BE2C (cell line): ENCODE measurements around the gene CDKN3.
A peak's percentile ranks its signal among the peaks of the same experiment; 100 is the strongest.

Experiments used
- DNase-seq: peaks from one replicate; pipeline ENCODE4 v3.0.0-alpha.2; 2020
- H3K27me3 ChIP-seq: fragments of 250-450 bp; sonication (Bioruptor Pico); 2 replicates; pipeline ENCODE4 v1.5.1; 2020; ENCODE audit warnings: mild to moderate bottlenecking
- H3K36me3 ChIP-seq: fragments of 250-450 bp; sonication (Bioruptor Pico); 2 replicates; pipeline ENCODE4 v1.5.1; 2020; ENCODE audit warnings: mild to moderate bottlenecking
- H3K4me1 ChIP-seq: fragments of 250-450 bp; sonication (Bioruptor Pico); 2 replicates; pipeline ENCODE4 v1.5.1; 2020
- H3K4me3 ChIP-seq: 2 replicates; pipeline ENCODE4 v1.5.1; 2011; ENCODE audit warnings: low read depth, low read length
- H3K9me3 ChIP-seq: fragments of 250-450 bp; sonication (Bioruptor Pico); 2 replicates; pipeline ENCODE4 v1.5.1; 2020
- TF ChIP-seq, protein P1 (sequence below): IDR thresholded peaks from 2 replicates; pipeline ENCODE4 v1.5.1; 2012; ENCODE audit warnings: mild to moderate bottlenecking, low read depth, low read length

The CDKN3 gene

DNA sequence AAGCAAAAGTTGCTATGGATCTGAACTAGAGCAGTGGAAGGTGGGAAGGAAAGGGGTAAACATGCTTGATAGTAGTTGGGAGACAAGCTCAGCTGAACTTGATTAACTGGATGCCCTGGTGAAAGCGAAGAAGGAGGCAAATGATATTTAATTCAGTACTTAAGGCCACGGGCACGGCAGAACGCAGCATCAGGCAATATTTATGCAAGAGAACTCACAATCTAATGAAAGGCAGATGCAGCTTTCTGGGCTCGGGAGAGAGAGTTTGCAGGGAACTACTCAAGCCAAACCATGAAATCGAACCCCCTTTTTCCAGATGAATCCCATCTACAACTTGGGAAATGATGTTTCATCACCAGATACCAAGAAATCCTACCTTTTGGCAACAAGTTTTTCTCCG, 47.9 kb downstream of the CDKN3 start:
- no peaks in the 10 kb centered on the region for H3K9me3 ChIP-seq
- no peak for DNase-seq
- no peaks in the 10 kb centered on the region for H3K27me3 ChIP-seq
- no peaks in the 10 kb centered on the region for H3K36me3 ChIP-seq
- TF ChIP-seq, protein P1, sequence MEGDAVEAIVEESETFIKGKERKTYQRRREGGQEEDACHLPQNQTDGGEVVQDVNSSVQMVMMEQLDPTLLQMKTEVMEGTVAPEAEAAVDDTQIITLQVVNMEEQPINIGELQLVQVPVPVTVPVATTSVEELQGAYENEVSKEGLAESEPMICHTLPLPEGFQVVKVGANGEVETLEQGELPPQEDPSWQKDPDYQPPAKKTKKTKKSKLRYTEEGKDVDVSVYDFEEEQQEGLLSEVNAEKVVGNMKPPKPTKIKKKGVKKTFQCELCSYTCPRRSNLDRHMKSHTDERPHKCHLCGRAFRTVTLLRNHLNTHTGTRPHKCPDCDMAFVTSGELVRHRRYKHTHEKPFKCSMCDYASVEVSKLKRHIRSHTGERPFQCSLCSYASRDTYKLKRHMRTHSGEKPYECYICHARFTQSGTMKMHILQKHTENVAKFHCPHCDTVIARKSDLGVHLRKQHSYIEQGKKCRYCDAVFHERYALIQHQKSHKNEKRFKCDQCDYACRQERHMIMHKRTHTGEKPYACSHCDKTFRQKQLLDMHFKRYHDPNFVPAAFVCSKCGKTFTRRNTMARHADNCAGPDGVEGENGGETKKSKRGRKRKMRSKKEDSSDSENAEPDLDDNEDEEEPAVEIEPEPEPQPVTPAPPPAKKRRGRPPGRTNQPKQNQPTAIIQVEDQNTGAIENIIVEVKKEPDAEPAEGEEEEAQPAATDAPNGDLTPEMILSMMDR: no peak
- no peak overlapping the region for H3K4me3 ChIP-seq
- H3K4me1 ChIP-seq: peaks cover 10% of the 10 kb centered on the region

- Histone ChIP-seq H3K27me3 (no peaks in the 10 kb centered on the region), H3K36me3 (no peaks in the 10 kb centered on the region), H3K4me3 (no peak overlapping the region), H3K4me1 (peaks cover 10% of the 10 kb centered on the region), H3K9me3 (no peaks in the 10 kb centered on the region)
- TF ChIP-seq, protein P1: no peak
- peak; percentile 17 for DNase-seq
These were observed 49.4 kb downstream of the CDKN3 start for GRCh38 chr14:54446161-54446693.

DNA sequence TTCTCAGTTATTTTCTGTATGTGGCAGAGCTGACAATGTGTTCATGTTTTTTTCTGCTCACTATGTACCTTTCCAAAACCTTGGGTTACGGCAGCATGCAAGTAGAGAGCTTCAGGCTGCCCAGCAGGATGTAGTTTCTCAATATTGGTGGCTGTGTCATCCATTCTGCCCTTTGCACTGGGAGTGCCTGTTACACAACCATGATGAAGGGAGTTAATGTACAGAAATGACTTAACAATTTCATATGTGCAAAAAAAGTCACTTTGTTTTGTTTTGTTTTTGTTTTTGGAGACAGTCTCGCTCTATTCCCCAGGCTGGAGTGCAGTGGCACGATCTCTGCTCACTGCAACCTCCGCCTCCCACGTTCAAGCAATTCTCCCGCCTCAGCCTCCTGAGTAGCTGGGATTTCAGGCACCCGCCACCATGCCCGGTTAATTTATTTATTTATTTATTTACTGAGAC, 50.5 kb downstream of the CDKN3 start:
- no peaks in the 10 kb centered on the region for H3K27me3 ChIP-seq
- no peaks in the 10 kb centered on the region for H3K9me3 ChIP-seq
- H3K36me3 ChIP-seq: no peaks in the 10 kb centered on the region
- DNase-seq: no peak
- no peak overlapping the region for H3K4me3 ChIP-seq
- H3K4me1 ChIP-seq: peaks cover 6% of the 10 kb centered on the region
- TF ChIP-seq, protein P1: no peak

- Histone ChIP-seq H3K27me3 (no peaks in the 10 kb centered on the region), H3K36me3 (no peaks in the 10 kb centered on the region), H3K4me3 (no peak overlapping the region), H3K9me3 (no peaks in the 10 kb centered on the region), H3K4me1 (peaks cover 6% of the 10 kb centered on the region)
- peak; percentile 22 for DNase-seq
- TF ChIP-seq, protein P1: no peak
These were observed 53.7 kb downstream of the CDKN3 start for GRCh38 chr14:54450535-54450934.

GRCh38 chr14:54451121-54451601, 54.4 kb downstream of the CDKN3 start:
- H3K4me3 ChIP-seq: no peak overlapping the region
- H3K27me3 ChIP-seq: no peaks in the 10 kb centered on the region
- DNase-seq: no peak
- H3K4me1 ChIP-seq: peaks cover 6% of the 10 kb centered on the region
- no peaks in the 10 kb centered on the region for H3K36me3 ChIP-seq
- TF ChIP-seq, protein P1: no peak
- no peaks in the 10 kb centered on the region for H3K9me3 ChIP-seq

DNA sequence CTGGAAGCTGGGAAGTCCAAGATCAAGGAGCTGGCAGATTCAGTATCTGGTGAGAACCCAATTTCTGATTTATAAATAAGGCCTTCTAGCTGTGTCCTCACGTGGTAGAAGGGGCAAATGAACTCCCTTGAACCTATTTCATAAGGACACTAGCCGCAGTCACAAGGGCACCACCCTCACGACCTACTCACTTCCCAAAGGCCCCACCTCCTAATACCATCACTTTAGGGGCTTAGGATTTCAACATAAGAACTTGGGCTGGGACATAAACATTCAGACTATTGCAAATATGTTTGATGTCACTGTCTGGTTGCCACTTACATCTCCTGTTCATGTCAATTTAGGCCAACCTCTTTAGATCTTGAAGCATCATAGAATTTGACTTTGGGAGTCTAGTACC, 55.2 kb downstream of the CDKN3 start:
- Histone ChIP-seq H3K9me3 (no peaks in the 10 kb centered on the region), H3K36me3 (no peaks in the 10 kb centered on the region), H3K4me3 (no peak overlapping the region), H3K4me1 (no peaks in the 10 kb centered on the region; the same call in 1 of the 2 replicates), H3K27me3 (no peaks in the 10 kb centered on the region)
- TF ChIP-seq, protein P1: no peak
- DNase-seq: no peak
